Panc1 (cell line): ENCODE data around the gene MRPL21.

Experiments
- POLR2AphosphoS5 ChIP-seq: IDR thresholded peaks from 2 replicates; pipeline ENCODE4 v1.6.1; 2012; ENCODE audit warnings: mild to moderate bottlenecking, low read depth, low read length, moderate library complexity
- SIN3A ChIP-seq: IDR thresholded peaks from 2 replicates; pipeline ENCODE4 v1.6.1; 2012; ENCODE audit warnings: low read depth, mild to moderate bottlenecking, low read length, moderate library complexity, borderline replicate concordance; ENCODE audit not compliant: insufficient read depth
- TF ChIP-seq, protein P1 (sequence below): fragments of 450-650 bp; IDR thresholded peaks from 2 replicates; pipeline ENCODE4 v1.5.1; 2017; ENCODE audit warnings: mild to moderate bottlenecking
- TF ChIP-seq, protein P2 (sequence below), 2 experiments: IDR thresholded peaks; 2 replicates each; pipeline ENCODE4 v1.6.1; 2011 to 2012; ENCODE audit warnings: low read depth in 2 of 2, control low read depth in 1 of 2, low read length in 1 of 2, mild to moderate bottlenecking in 1 of 2, moderate library complexity in 1 of 2; ENCODE audit not compliant: insufficient read depth in 1 of 2

DNA sequence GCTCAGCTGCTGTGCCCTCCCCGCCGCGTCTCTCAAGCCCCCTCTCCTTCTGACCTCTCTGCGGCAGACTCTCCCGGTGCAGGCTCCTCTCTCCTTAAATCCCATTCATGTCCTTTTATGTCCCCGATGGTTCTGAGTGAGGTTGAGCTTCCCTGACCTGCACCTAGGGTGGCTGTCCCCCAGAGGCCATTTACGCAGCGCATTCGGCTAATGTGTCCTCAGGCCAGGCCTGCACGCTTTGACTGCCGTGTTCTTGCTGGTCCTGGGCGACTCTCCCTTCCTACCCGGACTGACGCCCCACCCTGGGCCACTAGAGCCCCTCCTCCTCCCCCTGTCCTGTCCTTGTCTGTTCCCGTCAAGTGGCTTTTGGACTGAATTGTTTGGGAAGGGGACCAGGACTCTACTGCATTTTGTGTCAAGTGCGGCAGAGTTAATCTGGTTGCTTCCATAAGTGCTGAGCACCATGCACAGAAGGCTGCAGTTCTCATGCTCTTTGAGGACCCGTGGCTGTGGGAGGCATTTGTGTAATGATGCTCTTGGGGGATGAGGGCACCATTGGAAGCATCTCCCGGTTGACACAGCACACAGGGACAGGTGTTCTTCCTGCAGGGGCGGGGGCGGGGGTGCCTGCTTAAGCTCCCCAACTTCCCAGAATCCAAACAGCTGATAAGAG is 37.2 kb upstream of the MRPL21 start:
- TF ChIP-seq, protein P1, sequence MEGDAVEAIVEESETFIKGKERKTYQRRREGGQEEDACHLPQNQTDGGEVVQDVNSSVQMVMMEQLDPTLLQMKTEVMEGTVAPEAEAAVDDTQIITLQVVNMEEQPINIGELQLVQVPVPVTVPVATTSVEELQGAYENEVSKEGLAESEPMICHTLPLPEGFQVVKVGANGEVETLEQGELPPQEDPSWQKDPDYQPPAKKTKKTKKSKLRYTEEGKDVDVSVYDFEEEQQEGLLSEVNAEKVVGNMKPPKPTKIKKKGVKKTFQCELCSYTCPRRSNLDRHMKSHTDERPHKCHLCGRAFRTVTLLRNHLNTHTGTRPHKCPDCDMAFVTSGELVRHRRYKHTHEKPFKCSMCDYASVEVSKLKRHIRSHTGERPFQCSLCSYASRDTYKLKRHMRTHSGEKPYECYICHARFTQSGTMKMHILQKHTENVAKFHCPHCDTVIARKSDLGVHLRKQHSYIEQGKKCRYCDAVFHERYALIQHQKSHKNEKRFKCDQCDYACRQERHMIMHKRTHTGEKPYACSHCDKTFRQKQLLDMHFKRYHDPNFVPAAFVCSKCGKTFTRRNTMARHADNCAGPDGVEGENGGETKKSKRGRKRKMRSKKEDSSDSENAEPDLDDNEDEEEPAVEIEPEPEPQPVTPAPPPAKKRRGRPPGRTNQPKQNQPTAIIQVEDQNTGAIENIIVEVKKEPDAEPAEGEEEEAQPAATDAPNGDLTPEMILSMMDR = no peak
- TF ChIP-seq POLR2AphosphoS5 = no peak
- no peak for TF ChIP-seq SIN3A
- TF ChIP-seq, protein P2, sequence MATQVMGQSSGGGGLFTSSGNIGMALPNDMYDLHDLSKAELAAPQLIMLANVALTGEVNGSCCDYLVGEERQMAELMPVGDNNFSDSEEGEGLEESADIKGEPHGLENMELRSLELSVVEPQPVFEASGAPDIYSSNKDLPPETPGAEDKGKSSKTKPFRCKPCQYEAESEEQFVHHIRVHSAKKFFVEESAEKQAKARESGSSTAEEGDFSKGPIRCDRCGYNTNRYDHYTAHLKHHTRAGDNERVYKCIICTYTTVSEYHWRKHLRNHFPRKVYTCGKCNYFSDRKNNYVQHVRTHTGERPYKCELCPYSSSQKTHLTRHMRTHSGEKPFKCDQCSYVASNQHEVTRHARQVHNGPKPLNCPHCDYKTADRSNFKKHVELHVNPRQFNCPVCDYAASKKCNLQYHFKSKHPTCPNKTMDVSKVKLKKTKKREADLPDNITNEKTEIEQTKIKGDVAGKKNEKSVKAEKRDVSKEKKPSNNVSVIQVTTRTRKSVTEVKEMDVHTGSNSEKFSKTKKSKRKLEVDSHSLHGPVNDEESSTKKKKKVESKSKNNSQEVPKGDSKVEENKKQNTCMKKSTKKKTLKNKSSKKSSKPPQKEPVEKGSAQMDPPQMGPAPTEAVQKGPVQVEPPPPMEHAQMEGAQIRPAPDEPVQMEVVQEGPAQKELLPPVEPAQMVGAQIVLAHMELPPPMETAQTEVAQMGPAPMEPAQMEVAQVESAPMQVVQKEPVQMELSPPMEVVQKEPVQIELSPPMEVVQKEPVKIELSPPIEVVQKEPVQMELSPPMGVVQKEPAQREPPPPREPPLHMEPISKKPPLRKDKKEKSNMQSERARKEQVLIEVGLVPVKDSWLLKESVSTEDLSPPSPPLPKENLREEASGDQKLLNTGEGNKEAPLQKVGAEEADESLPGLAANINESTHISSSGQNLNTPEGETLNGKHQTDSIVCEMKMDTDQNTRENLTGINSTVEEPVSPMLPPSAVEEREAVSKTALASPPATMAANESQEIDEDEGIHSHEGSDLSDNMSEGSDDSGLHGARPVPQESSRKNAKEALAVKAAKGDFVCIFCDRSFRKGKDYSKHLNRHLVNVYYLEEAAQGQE (IDR thresholded peaks at IDR 0.05; ENCODE audit: insufficient read depth in 1 of 2, low read depth in 2 of 2, low read length in 1 of 2) = no peak
